Fibroblast of gingiva (primary cell): ENCODE data around the gene PGAM5.

Experiments used
- DNase-seq: peaks from one replicate; pipeline ENCODE4 v3.0.0-alpha.2; 2011; ENCODE audit warnings: low read depth

Gene PGAM5

GRCh38 chr12:132710405-132711079 is at the start of gene PGAM5:
TSS of gene PGAM5 (plus strand) at chr12:132710842. CDS start at chr12:132710877, 35 bp downstream.
- peak; percentile 72 for DNase-seq

DNA sequence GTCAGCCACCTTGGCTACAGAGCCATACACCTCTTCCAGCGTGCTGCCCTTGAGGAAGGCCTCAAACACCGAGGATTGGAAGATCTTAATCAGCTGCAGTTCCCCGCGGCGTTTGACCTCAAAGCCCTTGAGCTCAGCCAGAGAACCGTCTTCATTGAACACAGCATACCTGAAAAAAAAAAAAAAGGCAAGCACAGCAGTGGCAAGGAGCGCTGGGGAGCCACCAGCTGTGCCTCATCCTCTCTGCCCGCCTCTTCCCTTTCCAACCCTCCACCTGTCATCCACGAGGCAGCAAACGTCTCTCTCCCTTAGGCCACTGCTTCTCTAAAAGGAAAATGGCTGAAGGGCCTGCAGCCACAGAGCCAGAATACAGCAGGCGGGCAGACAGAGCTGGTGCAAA is 49.6 kb upstream of the PGAM5 start:
- DNase-seq, result no peak

- DNase-seq, result no peak
Observed at GRCh38 chr12:132661972-132662371, 48.7 kb upstream of the PGAM5 start.

GRCh38 chr12:132662901-132663755 is 47.5 kb upstream of the PGAM5 start:
- DNase-seq, result no peak

DNA sequence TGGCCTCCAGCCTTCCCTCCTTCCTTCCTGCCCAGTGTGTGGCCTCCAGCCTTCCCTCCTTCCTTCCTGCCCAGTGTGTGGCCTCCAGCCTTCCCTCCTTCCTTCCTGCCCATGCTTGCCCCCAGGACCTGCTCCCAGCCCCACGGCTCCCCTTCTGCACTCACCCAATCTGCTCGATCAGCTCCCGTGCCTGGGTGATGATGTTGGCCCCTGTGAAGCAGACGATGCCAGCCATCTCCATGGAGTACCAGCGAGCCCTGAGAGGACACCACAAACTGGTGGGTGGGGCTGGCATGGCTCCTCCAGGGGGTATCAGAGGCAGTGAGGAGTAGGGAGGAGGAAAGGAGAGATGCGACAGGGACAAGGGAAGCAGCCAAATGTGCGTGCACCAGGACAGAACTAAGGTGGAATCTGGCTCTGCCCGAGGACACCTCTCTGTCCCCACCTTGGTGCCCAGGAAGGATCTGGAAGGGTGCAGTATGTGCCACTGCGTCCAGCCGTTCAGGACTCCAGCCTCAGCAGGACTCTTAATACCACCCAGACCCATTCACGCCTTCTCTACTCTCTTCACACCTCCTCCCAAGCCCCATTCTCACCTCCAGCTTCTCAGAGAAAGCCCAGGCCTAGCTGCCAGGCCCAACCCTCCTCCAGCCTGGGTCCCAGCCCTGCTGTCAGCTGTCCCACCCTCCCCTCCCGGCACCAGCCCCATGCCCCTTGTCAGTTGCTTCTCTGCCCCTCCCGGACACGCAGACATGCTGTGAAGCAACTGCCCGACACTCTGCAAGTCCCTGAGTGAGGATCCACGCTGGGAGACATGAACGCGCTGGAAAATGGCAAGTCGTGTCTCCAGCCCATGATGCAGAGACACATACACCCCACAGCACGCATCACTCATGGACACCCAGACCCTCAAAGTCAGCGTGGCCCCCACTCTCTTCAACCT is 46.2 kb upstream of the PGAM5 start:
- DNase-seq, result no peak

DNA sequence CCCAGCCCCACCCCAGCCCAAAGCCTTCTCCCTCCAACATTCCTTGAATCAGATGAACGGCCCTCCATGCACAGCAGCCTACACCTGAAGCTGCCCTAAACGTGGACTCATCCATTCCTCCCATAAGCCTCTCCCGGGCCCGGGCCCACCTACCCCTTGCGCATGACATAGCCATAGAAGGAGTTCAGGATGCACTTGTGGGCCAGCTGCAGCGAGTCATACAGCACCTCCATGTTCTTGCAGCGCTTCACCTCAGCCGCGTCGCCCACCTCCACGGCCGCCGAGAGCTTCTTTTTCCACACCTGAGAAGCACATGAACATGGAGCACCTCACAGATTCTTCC is 45.5 kb upstream of the PGAM5 start:
- DNase-seq, result no peak

DNA sequence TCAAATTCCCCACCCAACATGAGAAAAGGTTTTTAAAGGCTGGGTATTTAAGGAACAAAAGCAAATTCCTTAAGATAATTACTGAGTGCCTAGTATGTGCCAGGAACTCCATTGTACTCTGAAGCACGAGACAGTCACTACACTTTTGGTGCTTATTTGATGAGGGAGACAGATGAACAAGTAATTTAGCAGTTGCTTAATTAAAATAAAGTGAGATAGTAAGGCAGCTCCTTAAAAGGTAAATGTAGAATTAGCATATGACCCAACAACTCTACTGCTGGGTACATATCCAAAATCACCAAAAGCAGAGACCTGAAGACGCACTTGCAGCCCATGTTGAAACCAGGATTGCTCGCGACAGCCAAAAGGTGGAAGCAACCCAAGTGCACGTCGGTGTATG is 44.8 kb upstream of the PGAM5 start:
- no peak for DNase-seq

- no peak for DNase-seq
Observed at GRCh38 chr12:132668191-132669088, 42.2 kb upstream of the PGAM5 start.

DNA sequence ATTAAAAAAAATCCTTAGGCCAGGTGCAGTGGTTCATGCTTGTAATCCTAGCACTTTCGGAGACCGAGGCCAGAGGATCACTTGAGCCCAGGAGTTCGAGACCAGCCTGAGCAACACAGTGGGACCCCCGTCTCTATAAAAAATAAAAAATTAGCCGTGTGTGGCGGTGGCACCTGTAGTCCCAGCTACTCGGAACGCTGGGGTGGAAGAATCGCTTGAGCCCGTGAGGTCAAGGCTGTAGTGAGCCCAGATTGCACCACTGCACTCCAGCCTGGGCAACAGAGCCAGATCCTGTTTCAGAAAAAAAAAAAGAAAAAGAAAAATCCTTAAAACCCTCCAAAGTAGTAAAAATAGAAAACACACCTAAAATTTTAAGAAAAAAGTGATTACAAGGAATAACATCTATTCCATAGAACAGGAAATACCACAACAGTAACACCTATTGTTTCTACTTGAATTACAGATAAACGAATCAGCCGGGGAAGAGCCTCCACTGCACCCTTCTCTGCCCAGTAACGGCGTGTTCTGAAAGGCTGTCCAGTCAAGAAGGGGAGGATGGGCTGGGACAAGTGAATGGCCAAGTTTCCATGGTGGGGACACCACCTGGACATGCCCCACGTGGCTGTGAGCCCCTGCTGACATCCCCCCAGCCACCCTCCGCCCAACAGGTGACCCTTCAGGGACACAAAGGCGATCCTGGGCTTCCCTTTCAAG is 41.3 kb upstream of the PGAM5 start:
- no peak for DNase-seq

DNA sequence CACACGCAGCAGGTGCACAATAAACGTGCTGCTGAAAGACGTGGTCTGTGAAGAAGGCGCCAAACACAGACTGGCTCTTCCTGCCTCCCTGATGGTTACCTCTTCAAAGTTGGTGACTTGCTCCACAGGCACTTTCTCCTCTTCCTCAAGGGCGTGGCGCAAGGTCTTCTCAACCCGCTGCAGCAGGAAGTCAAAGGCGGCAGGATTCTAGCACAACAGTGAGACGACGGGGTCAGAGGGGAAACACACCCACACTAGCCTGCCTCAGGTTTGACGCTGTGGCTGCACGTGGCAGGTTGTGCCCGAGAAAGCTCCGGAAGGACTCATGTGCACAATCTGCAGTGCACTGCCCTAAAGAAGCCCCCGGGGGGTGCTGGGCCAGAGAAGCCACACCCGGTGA is 38.5 kb upstream of the PGAM5 start:
- no peak for DNase-seq

- no peak for DNase-seq
Observed at GRCh38 chr12:132672678-132673077, 38.0 kb upstream of the PGAM5 start.

DNA sequence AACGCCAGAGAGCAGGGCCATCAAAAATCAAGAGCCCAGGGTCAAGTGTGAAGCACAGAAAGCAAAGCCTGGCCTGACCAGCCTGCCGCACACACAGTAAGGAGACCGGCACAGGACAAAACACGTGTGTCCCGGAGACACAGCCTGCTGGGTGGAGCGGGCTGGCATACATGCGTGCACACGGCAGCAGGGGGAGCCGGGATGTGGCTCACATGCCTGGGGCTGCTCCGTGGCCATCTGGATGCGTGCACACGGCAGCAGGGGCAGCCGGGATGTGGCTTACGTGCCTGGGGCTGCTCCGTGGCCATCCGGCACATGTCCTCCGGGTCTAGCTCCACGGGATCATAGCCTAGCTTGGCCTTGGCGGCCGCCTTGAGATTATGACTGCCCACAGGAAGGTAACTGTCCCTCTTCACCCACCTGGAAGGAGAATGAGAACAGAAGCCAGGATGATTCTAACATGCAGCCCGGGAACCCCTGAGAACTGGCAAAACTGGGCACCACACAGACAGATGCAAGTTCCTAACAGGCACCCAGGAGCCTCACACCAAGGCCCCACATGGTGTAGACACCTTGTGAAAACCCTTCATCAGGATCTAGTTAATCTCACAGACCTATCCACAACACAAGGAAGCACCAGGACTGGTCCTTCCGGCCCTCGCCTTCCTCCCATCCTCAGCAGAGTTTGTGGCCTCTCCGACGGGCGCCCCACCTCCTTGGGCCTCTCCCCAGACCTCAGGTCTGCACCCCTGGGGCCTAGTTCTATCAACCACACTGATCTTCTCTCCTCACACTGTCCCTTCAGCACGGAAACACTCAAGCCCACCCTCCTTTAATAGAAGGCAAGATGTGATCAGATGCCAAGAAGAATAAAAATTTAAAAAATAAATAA is 37.1 kb upstream of the PGAM5 start:
- DNase-seq, result no peak

- DNase-seq, result no peak
Observed at GRCh38 chr12:132674561-132674960, 36.1 kb upstream of the PGAM5 start.

DNA sequence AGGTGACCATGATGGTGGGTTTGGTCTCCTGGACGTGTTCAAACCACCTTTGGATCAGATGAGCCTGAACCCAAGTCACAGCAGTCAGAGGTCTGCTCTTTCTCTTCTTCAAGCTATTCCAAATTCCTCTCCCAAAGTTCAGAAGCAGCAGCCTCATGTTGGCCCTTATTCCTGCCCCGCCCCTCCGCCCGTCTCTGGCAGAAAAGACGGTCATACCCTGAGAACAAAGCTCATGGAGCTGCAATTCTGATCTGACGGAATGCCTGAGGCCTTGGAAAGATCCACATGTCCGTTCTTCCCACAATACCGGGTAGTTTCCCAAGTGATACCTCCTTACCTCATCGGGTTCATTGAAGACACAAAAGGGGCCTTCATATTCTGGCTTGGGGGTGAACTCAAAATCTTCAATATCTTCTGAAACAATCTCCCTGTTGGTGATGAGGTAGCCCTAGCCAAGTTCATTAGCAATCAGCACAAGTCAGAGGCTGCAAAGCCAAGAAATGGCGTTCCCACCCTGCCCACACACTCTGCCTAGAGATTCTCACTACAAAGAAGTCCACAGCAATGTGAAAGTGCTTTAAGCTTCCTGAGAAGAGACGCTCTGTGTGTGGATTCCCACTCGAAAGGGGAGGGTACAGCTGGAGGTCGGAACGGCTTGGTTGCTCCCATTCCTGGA is 34.7 kb upstream of the PGAM5 start:
- DNase-seq, result no peak

GRCh38 chr12:132677492-132677891 is 33.1 kb upstream of the PGAM5 start:
- no peak for DNase-seq

DNA sequence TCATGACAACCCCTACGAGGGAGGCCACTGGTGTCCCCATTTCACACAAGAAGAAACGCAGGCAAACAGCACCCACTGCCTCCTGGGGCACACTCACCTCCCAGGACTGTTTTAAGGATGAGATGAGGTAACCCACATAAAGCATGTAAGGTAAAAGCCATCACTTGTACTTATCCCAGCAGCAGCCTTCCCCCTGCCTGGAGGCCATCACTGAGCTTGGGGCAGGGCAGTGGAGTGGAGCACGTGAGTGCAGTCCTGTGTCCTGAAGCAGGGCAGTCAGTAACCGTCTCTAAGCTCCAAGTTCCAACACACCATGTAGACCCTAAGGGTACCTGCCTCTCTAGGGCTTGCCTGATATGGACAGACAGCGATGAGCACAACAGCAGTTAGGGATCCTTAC is 25.2 kb upstream of the PGAM5 start:
- DNase-seq, result no peak

DNA sequence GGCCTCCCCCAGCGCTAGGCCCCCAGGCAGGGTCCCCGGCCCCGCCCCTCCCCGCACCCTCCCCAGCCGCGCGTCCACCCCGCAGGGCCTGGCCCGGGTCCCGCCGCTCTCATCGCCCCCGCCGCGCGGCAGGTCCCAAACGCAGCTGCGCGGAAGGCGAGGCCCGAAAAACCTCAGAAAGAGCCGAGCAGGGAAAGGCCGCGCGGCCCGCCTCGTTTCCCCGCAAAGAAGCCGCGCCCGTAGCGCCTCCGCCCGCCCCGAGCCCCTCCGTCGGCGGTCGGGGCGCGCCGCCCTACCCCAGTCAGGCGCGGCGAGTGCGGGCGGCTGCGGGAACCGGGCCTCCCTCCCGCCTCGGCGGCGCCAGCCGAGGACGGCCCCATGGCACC is 23.8 kb upstream of the PGAM5 start:
- DNase-seq, result no peak

DNA sequence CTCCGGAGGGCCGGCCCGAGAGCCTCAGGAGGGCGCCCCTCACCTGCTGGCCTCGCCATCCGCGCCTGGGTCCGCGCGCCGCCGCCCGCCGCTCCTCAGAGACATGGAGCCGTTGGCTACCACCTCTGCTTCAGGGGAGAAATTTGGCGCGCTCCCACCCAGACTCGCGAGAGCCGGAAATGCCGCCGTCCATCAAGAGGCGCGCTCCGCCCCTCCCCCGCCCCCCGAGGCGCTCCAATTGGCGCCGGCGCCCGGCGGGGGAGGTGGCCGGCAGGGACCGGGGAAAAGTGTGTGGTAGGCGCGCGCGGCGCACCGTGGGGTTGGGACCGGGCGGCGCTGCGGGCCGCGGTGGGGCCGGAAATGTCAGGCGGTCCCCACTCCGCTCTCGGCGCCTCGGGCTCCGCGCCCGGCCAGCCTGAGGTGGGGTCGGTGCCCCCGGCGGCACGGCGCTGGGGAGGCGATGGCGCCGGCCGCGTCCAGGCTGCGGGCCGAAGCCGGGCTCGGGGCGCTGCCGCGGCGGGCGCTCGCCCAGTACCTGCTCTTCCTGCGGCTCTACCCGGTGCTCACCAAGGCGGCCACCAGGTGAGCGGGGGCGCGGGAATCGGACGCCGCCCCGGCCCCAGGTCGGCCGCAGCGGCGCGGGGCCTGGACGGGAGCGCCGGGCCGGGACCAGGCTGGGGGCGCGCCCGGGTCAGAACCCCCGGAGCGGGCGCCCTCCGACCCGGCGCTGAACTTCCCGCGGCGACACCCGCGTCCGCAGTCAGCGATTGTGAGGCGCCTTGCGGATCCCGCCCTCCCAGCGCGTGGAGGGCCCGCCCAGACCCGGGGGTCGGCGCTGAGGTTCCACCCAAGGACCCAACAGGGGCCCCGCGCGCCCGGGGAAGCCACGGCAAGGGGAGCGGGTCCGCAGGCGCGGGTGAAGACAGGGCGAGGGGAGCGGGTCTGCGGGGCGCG is 23.2 kb upstream of the PGAM5 start, which contains the start of the genes POLE and PXMP2:
Gene POLE, minus strand, starts transcription at position 132 of the 954 bp plus-strand sequence. Its CDS starts 27 bp downstream, at position 105.
Gene PXMP2, plus strand, starts transcription at position 377 of the 954 bp plus-strand sequence. Its CDS starts 84 bp downstream, at position 461.
- peak; percentile 94 for DNase-seq
